ENCODE results near the gene UBL4A. TPM values are rescaled to one million over a fixed set of nuclear protein-coding genes. Genes with fewer than 3 reads are reported as not detected.

The UBL4A gene
- total and polyA plus RNA-seq, 4 donors = 21.3 to 39.6 (median 30.6) TPM

DNA sequence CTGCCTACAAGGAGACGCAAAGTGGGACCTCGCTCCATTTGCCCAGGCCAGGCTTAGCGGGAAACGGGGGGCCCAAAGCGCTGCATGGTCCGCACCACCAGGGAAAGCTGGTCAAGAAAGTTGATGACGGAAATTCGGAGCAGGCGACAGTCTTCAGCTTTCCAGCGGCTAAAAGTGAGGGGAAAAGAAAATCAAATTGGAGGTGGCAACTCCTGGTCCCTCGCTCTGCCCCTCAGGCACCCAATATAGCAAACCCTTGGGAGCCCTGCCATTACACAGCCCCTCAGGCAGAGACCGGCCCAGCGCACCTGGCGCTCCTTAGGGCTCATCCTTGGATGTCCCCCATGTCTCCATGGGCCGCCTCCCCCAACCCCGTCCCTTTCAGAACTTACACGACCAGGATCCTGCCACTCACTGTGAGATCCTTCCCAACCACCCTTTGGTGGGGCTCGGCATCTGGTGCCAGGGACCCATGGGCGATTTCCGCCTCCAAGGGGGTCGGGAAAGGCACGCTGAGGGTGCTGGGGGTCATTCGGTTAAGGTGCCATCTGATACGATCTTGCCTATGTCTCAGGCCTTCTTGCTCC, 8.4 kb downstream of the UBL4A start:
- ATAC-seq (ENCODE audit: insufficient read depth, low FRiP score) = no peak
- TF ChIP-seq, protein P1, sequence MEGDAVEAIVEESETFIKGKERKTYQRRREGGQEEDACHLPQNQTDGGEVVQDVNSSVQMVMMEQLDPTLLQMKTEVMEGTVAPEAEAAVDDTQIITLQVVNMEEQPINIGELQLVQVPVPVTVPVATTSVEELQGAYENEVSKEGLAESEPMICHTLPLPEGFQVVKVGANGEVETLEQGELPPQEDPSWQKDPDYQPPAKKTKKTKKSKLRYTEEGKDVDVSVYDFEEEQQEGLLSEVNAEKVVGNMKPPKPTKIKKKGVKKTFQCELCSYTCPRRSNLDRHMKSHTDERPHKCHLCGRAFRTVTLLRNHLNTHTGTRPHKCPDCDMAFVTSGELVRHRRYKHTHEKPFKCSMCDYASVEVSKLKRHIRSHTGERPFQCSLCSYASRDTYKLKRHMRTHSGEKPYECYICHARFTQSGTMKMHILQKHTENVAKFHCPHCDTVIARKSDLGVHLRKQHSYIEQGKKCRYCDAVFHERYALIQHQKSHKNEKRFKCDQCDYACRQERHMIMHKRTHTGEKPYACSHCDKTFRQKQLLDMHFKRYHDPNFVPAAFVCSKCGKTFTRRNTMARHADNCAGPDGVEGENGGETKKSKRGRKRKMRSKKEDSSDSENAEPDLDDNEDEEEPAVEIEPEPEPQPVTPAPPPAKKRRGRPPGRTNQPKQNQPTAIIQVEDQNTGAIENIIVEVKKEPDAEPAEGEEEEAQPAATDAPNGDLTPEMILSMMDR (IDR thresholded peaks at IDR 0.05; ENCODE audit: control extremely low read depth, extremely low read depth) = no peak
- Histone ChIP-seq H3K4me1 (ENCODE audit: control insufficient read depth in 5 of 5, insufficient read depth in 5 of 5, low read length in 5 of 5) (no peaks in the 10 kb centered on the region), H3K9me3 (ENCODE audit: control insufficient read depth in 4 of 4, insufficient read depth in 3 of 4, low read length in 3 of 4) (peaks cover 0 to 2% (median 0%) of the 10 kb centered on the region in 4 donors), H3K27me3 (ENCODE audit: control insufficient read depth in 3 of 3, insufficient read depth in 3 of 3, low read length in 2 of 3) (no peaks in the 10 kb centered on the region), H3K36me3 (ENCODE audit: control insufficient read depth in 4 of 4, insufficient read depth in 4 of 4, low read length in 4 of 4) (no peaks in the 10 kb centered on the region), H3K27ac (ENCODE audit: low read depth in 1 of 2, low read length in 1 of 2) (no peak overlapping the region), H3K4me3 (peak overlapping the region; percentile 17), H3K9ac (ENCODE audit: insufficient read depth in 1 of 2, low read length in 2 of 2) (peak overlapping the region in 1 of 2 donors; percentile 5)
- no peak for DNase-seq
- 70 to 72% methylated on average over 15 to 24 of the region's 24 CpGs for WGBS, 2 donors

DNA sequence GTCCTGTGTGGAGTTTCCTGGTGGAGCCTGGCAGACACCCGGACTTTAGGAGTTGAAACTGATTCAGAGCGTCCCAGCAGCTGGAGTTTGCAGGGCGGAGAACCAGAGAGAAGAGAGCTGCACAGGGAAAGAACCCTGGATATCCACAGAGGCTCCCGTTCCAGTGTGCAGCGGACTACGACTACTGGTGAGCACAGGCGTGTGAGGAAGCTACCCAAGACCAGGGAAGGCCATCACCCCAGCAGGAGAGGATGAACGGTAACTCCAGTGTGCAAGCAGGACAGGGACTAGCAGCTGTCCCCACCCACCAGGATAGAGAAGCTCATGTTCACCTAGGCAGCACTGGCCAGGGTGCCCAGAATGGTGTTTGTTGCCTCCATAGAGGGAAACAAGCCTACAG, 9.6 kb downstream of the UBL4A start:
- H3K4me1 ChIP-seq (ENCODE audit: control insufficient read depth in 5 of 5, insufficient read depth in 5 of 5, low read length in 5 of 5) = no peaks in the 10 kb centered on the region
- H3K36me3 ChIP-seq (ENCODE audit: control insufficient read depth in 4 of 4, insufficient read depth in 4 of 4, low read length in 4 of 4) = peaks cover 0 to 5% (median 1%) of the 10 kb centered on the region in 4 donors
- WGBS, 2 donors = 90 to 91% methylated on average over 8 of the region's 8 CpGs
- H3K27ac ChIP-seq (ENCODE audit: low read depth in 1 of 2, low read length in 1 of 2) = no peak overlapping the region
- TF ChIP-seq, protein P1 (IDR thresholded peaks at IDR 0.05; ENCODE audit: control extremely low read depth, extremely low read depth) = no peak
- H3K4me3 ChIP-seq = no peak overlapping the region
- peaks cover 0 to 2% (median 0%) of the 10 kb centered on the region in 4 donors for H3K9me3 ChIP-seq (ENCODE audit: control insufficient read depth in 4 of 4, insufficient read depth in 3 of 4, low read length in 3 of 4)
- H3K9ac ChIP-seq (ENCODE audit: insufficient read depth in 1 of 2, low read length in 2 of 2) = no peak overlapping the region
- ATAC-seq (ENCODE audit: insufficient read depth, low FRiP score) (no peak), DNase-seq (no peak)
- H3K27me3 ChIP-seq (ENCODE audit: control insufficient read depth in 3 of 3, insufficient read depth in 3 of 3, low read length in 2 of 3) = no peaks in the 10 kb centered on the region

DNA sequence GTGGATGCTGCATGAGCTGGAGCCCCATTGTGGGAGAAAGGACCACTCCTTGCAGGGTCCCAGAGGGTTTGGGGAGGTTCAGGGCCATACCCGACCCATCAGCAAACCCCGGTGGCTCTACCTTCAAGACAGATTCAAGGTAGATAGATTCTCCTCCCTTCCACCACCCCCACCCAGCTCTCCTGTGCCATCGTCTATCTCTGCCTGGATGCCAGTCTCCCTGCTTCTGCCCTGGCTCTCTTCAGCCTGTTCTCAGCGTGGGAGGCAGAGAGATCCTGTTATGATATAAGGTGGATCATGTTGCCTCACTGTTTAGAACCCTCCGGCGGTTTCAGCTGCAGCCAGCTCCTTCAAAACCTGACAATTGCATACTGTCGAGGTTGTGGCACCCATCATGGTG, 12.7 kb downstream of the UBL4A start:
- H3K36me3 ChIP-seq (ENCODE audit: control insufficient read depth in 4 of 4, insufficient read depth in 4 of 4, low read length in 4 of 4) = peaks cover 2 to 20% (median 6%) of the 10 kb centered on the region in 4 donors
- H3K4me3 ChIP-seq = no peak overlapping the region
- no peak overlapping the region for H3K9ac ChIP-seq (ENCODE audit: insufficient read depth in 1 of 2, low read length in 2 of 2)
- DNase-seq = no peak
- TF ChIP-seq, protein P1 (IDR thresholded peaks at IDR 0.05; ENCODE audit: control extremely low read depth, extremely low read depth) = no peak
- peaks cover 0 to 2% (median 0%) of the 10 kb centered on the region in 4 donors for H3K9me3 ChIP-seq (ENCODE audit: control insufficient read depth in 4 of 4, insufficient read depth in 3 of 4, low read length in 3 of 4)
- no peak overlapping the region for H3K27ac ChIP-seq (ENCODE audit: low read depth in 1 of 2, low read length in 1 of 2)
- H3K4me1 ChIP-seq (ENCODE audit: control insufficient read depth in 5 of 5, insufficient read depth in 5 of 5, low read length in 5 of 5) = no peaks in the 10 kb centered on the region
- no peak for ATAC-seq (ENCODE audit: insufficient read depth, low FRiP score)
- 74 to 89% methylated on average over 5 to 7 of the region's 7 CpGs for WGBS, 2 donors
- no peaks in the 10 kb centered on the region for H3K27me3 ChIP-seq (ENCODE audit: control insufficient read depth in 3 of 3, insufficient read depth in 3 of 3, low read length in 2 of 3)
